Neuronal stem cell (in vitro differentiated cells): Measurements from ENCODE around the gene CTNNA1.

Source experiments
- DNase-seq: peaks from one replicate; pipeline ENCODE4 v3.0.0-alpha.2; 2013; ENCODE audit warnings: low spot score
- H2AFZ ChIP-seq: one replicate; pipeline ENCODE4 v1.6.1; 2013; ENCODE audit warnings: mild to moderate bottlenecking, low read length, inconsistent platforms
- H2AK5ac ChIP-seq: 2 replicates; pipeline ENCODE4 v1.6.1; 2013; ENCODE audit warnings: low read depth, mild to moderate bottlenecking, inconsistent platforms, low read length, moderate library complexity, mixed read lengths
- H2BK120ac ChIP-seq: 2 replicates; pipeline ENCODE4 v1.6.1; 2013; ENCODE audit warnings: low read depth, mild to moderate bottlenecking, inconsistent platforms, low read length, moderate library complexity, mixed read lengths
- H2BK12ac ChIP-seq: one replicate; pipeline ENCODE4 v1.6.1; 2013; ENCODE audit warnings: low read length, inconsistent platforms
- H2BK15ac ChIP-seq: 2 replicates; pipeline ENCODE4 v1.6.1; 2013; ENCODE audit warnings: mild to moderate bottlenecking, low read length, inconsistent platforms, mixed read lengths
- H2BK5ac ChIP-seq: one replicate; pipeline ENCODE4 v1.6.1; 2013; ENCODE audit warnings: inconsistent platforms, mild to moderate bottlenecking, low read length, moderate library complexity
- H3K14ac ChIP-seq: one replicate; pipeline ENCODE4 v1.6.1; 2013; ENCODE audit warnings: low read length, inconsistent platforms
- H3K18ac ChIP-seq: 2 replicates; pipeline ENCODE4 v1.6.1; 2013; ENCODE audit warnings: low read length, inconsistent platforms
- H3K23ac ChIP-seq: 2 replicates; pipeline ENCODE4 v1.6.1; 2013; ENCODE audit warnings: low read depth, mild to moderate bottlenecking, mixed read lengths, low read length, inconsistent platforms; ENCODE audit not compliant: poor library complexity
- H3K27ac ChIP-seq: replicated peaks from 3 replicates; pipeline ENCODE4 v1.5.1; 2013; ENCODE audit warnings: low read length, inconsistent platforms
- H3K27me3 ChIP-seq, 3 experiments: 2 replicates each; pipeline ENCODE4 v1.6.1; 2013; ENCODE audit warnings: low read length in 3 of 3, mild to moderate bottlenecking in 2 of 3, inconsistent platforms in 1 of 3, low read depth in 1 of 3, mixed read lengths in 1 of 3, moderate library complexity in 1 of 3; ENCODE audit not compliant: control insufficient read depth in 3 of 3, insufficient read depth in 3 of 3
- H3K36me3 ChIP-seq, 2 donors: replicated peaks in 1 of 2; 2 replicates each; pipeline ENCODE4 v1.6.1; 2013; ENCODE audit warnings: low read length in 2 of 2; ENCODE audit not compliant: control insufficient read depth in 2 of 2, insufficient read depth in 2 of 2
- H3K4ac ChIP-seq: 2 replicates; pipeline ENCODE4 v1.6.1; 2013; ENCODE audit warnings: inconsistent platforms, mild to moderate bottlenecking, low read length, moderate library complexity
- H3K4me1 ChIP-seq, 2 donors: 1 replicate in 1 of 2; 2 replicates in 1 of 2; pipeline ENCODE4 v1.6.1; 2013; ENCODE audit warnings: low read length in 2 of 2, low read depth in 1 of 2; ENCODE audit not compliant: control insufficient read depth in 2 of 2, insufficient read depth in 1 of 2
- H3K4me2 ChIP-seq: one replicate; pipeline ENCODE4 v1.6.1; 2013; ENCODE audit warnings: mild to moderate bottlenecking, low read length, inconsistent platforms; ENCODE audit not compliant: insufficient read depth, poor library complexity, severe bottlenecking
- H3K4me3 ChIP-seq, 2 donors: 2 replicates each; pipeline ENCODE4 v1.5.1; 2013; ENCODE audit warnings: low read length in 2 of 2, mild to moderate bottlenecking in 2 of 2, inconsistent platforms in 1 of 2, moderate library complexity in 1 of 2
- H3K79me1 ChIP-seq: one replicate; pipeline ENCODE4 v1.6.1; 2013; ENCODE audit warnings: low read depth, mild to moderate bottlenecking, inconsistent platforms, low read length, moderate library complexity
- H3K9ac ChIP-seq: one replicate; pipeline ENCODE4 v1.6.1; 2013; ENCODE audit warnings: mild to moderate bottlenecking, low read depth, low read length, inconsistent platforms; ENCODE audit not compliant: poor library complexity
- H3K9me3 ChIP-seq, 2 donors: replicated peaks in 1 of 2; 2 replicates each; pipeline versions ENCODE3 to v1.6.1; 2013; ENCODE audit warnings: low read length in 2 of 2, mild to moderate bottlenecking in 2 of 2, inconsistent platforms in 1 of 2, low read depth in 1 of 2, mixed read lengths in 1 of 2, moderate library complexity in 1 of 2; ENCODE audit not compliant: control insufficient read depth in 2 of 2, insufficient read depth in 1 of 2
- H4K8ac ChIP-seq: one replicate; pipeline ENCODE4 v1.6.1; 2013; ENCODE audit warnings: low read depth, mild to moderate bottlenecking, inconsistent platforms, low read length, moderate library complexity
- H4K91ac ChIP-seq: one replicate; pipeline ENCODE4 v1.6.1; 2013; ENCODE audit warnings: low read length, low read depth, mild to moderate bottlenecking, inconsistent platforms; ENCODE audit not compliant: poor library complexity
- WGBS, 2 donors: extraction: QIAGEN DNeasy Blood & Tissue Kit; methylation state at CpG; one replicate each; pipeline ENCODE4 v1.1.7; 2013; ENCODE audit warnings: missing lambda C conversion rate in 2 of 2, mixed read lengths in 1 of 2; ENCODE audit not compliant: insufficient read length in 2 of 2, insufficient replicate concordance in 1 of 2; ENCODE audit errors: extremely low coverage in 2 of 2; 5-methylcytosine and 5-hydroxymethylcytosine counted together

CTNNA1 gene

DNA sequence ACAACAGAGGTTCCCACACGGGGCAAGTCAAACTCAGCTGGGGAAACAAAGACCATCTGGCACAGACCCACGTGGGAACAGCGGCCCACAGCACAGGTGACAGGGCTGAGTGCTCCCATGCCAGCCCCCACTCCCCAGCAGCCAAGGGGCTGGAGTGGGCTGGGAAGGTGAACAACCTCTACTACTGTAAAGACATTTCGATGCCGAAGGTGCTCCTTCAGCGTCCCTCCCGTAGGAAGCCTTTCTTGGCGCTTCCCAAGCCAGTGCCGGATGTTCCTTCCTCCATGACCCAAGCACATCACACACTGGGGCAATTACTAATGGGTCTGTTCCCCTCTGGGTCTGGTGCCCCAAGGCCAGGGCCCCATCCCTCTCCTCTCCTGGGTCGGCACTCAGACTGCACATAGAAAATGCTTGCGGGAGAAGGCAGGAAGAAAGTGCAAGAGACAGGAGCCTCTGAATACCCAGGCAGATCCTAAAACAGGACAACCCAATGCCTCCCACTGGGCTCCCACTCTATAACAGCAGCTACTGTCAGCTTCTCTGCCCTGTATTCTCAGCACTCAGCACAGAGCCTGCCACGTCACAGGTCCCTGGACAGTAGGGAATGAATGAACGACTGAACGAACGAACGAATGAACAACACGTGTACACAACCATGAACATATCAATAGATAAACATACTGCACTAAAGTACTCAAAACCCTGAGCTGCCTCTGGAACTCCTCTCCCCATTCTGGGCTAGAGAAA is 198.9 kb downstream of the CTNNA1 start:
- H3K27ac ChIP-seq = no peak overlapping the region

DNA sequence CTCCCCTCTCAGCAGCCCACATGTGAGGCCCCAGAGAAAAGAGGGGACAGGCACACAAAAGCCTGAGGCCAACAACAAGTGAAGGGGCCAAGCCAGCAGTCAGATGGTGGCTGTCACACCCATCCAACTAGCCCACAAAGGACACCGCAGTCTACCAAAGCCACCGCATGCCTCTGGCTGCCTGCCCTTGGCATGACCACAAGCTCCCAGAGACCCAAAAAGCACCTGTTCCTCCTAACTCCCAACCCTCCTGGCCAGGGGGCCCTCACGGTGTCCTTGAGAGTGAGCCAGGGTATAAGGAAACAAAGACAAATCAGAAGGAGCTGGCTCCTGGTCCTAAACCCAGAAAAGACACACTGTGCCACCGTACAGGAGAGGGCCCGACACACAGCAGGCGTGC is 199.7 kb downstream of the CTNNA1 start:
- no peak overlapping the region for H2AK5ac ChIP-seq
- no peak overlapping the region for H3K27ac ChIP-seq
- H4K8ac ChIP-seq = no peak overlapping the region
- H3K27me3 ChIP-seq = no peaks in the 10 kb centered on the region
- no peak overlapping the region for H2BK12ac ChIP-seq
- no peak overlapping the region for H3K23ac ChIP-seq
- no peak overlapping the region for H3K14ac ChIP-seq
- H2BK120ac ChIP-seq = no peak overlapping the region
- peaks cover 28 to 43% of the 10 kb centered on the region in 2 donors for H3K4me1 ChIP-seq
- H2BK5ac ChIP-seq = no peak overlapping the region
- no peak overlapping the region for H3K9ac ChIP-seq
- H3K18ac ChIP-seq = peak overlapping the region; percentile 5
- no CpG with 5 or more reads among the region's 6 CpGs for WGBS, 2 donors
- H4K91ac ChIP-seq = no peak overlapping the region
- no peak overlapping the region for H3K4me3 ChIP-seq
- H3K4me2 ChIP-seq = no peak overlapping the region
- no peaks in the 10 kb centered on the region for H3K9me3 ChIP-seq
- DNase-seq = no peak
- peaks cover 0 to 2% of the 10 kb centered on the region in 2 donors for H3K36me3 ChIP-seq
- no peak overlapping the region for H2BK15ac ChIP-seq
- no peak overlapping the region for H3K4ac ChIP-seq
- H3K79me1 ChIP-seq = no peaks in the 10 kb centered on the region
- H2AFZ ChIP-seq = no peak overlapping the region

More for the DNA sequence above, 198.9 kb downstream of the CTNNA1 start:
- Histone ChIP-seq H3K79me1 (peaks cover 3% of the 10 kb centered on the region), H4K8ac (no peak overlapping the region), H3K4me1 (peaks cover 28 to 47% of the 10 kb centered on the region in 2 donors), H2BK120ac (no peak overlapping the region), H3K9me3 (no peaks in the 10 kb centered on the region), H3K18ac (no peak overlapping the region), H3K4me2 (no peak overlapping the region), H3K23ac (peak overlapping the region; percentile 77), H2AFZ (no peak overlapping the region), H3K27me3 (no peaks in the 10 kb centered on the region), H2AK5ac (peak overlapping the region; percentile 41), H2BK15ac (no peak overlapping the region), H2BK12ac (no peak overlapping the region), H4K91ac (no peak overlapping the region), H3K14ac (peak overlapping the region; percentile 43), H3K4me3 (no peak overlapping the region), H2BK5ac (no peak overlapping the region), H3K9ac (no peak overlapping the region), H3K4ac (no peak overlapping the region), H3K36me3 (peaks cover 2 to 5% of the 10 kb centered on the region in 2 donors)
- WGBS, 2 donors = no CpG with 5 or more reads among the region's 17 CpGs
- DNase-seq = no peak

DNA sequence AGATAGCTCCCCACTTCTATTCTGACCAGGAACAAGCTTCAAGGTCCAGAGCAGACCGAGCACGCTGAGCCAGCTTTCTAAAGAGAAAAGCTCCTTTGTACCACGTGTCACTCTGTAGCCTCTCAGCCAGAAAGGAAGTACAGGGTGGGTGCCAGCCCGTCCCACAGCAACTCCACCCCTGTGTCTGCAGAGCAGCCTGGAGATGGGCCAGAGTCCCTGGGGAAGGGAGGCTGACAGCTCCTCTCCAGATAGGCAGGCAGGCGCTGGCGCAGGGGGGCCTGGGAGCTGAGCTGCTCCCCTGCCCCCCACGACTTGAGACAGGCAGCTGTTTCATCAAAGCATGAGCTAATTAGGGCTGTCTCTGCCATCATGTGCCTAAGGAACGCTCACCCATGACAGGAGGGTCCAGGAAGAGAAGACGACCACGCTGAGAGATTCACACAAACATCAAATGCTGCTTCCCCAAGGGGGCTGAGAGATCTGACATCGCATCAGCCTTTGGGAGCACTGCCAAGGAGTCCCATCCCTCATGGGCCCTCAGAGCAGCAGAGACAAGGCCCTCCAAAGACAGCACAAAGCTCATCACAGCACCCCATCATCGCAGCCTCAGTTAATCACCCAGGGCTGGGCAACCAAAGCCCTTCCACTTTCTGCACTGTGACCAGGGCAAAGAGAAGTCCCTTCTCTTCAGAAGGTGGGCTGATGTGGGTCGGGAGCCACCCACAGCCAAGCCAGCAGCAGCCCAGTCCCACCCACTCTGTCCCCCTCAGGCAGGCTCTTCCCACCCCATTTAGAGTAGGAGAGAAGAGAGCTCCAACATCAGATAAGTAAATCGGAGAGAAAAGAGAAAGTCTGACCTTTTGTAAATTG is 200.4 kb downstream of the CTNNA1 start:
- Histone ChIP-seq H3K36me3 (peaks cover 0 to 2% of the 10 kb centered on the region in 2 donors), H3K9me3 (no peaks in the 10 kb centered on the region), H3K23ac (no peak overlapping the region), H3K14ac (no peak overlapping the region), H3K27me3 (no peaks in the 10 kb centered on the region), H2BK15ac (no peak overlapping the region), H3K4me2 (no peak overlapping the region), H3K27ac (no peak overlapping the region), H3K79me1 (no peaks in the 10 kb centered on the region), H4K8ac (no peak overlapping the region), H2BK120ac (no peak overlapping the region), H3K4ac (no peak overlapping the region), H2BK5ac (no peak overlapping the region), H3K4me1 (peaks cover 23 to 36% of the 10 kb centered on the region in 2 donors), H2AK5ac (no peak overlapping the region), H2AFZ (no peak overlapping the region), H3K18ac (peak overlapping the region; percentile 34), H3K9ac (no peak overlapping the region), H3K4me3 (no peak overlapping the region), H2BK12ac (no peak overlapping the region), H4K91ac (no peak overlapping the region)
- no peak for DNase-seq
- no CpG with 5 or more reads among the region's 14 CpGs for WGBS, 2 donors
